ENCODE data around the gene TPD52L1. TPM values are rescaled to one million over a fixed set of nuclear protein-coding genes. Genes with fewer than 3 reads are reported as not detected.
"Not testable (repeated sequence)": the region's sequence is repeated elsewhere in the genome, so short reads cannot be mapped to it uniquely, and the experiment has no call there.

Gene TPD52L1
- total and polyA plus RNA-seq, 2 donors = 23.6 to 160 TPM

GRCh38 chr6:125123051-125123450, 30.5 kb upstream of the TPD52L1 start:
- Histone ChIP-seq H3K36me3 (ENCODE audit: insufficient read depth) (no peaks in the 10 kb centered on the region), H3K4me1 (ENCODE audit: insufficient read depth) (no peaks in the 10 kb centered on the region), H3K4me3 (ENCODE audit: low read depth, low read length) (no peak overlapping the region), H3K27ac (ENCODE audit: low read depth) (no peak overlapping the region)
- WGBS = 84% methylated on average over 3 of the region's 3 CpGs
- DNase-seq (ENCODE audit: extremely low spot score) = no peak

GRCh38 chr6:125123468-125124048, 30.0 kb upstream of the TPD52L1 start:
- Histone ChIP-seq H3K27ac (ENCODE audit: low read depth) (no peak overlapping the region), H3K36me3 (ENCODE audit: insufficient read depth) (no peaks in the 10 kb centered on the region), H3K4me3 (ENCODE audit: low read depth, low read length) (no peak overlapping the region), H3K4me1 (ENCODE audit: insufficient read depth) (no peaks in the 10 kb centered on the region)
- DNase-seq (ENCODE audit: extremely low spot score) = no peak
- WGBS = 70% methylated on average over 8 of the region's 8 CpGs

DNA sequence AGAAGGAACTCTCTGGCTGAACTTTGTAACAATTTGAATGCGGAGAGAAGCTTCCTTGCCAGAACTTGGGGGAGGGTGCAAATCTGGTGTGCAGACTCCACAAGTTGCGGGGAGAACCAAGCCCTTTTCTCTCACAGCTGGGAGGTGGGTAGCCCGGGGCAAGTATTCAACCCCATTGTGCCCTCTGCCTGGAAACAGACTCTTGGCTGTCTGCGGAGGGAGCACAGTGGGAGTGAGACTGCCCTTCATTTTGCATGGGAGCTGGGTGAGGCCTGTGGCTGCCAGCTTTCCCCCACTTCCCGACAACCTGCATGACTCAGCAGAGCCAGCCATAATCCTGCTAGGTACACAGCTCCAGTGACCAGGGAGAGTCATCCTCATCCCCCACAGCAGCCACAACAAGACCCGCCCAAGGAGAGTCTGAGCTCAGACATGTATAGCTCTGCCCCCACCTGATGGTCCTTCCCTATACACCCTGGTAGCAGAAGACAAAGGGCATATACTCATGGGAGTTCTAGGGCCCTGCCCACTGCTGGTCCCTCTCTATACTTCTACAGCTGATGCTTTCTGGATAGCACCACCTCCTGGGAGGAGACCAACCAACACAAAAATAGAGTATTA, 29.4 kb upstream of the TPD52L1 start:
- no peak for DNase-seq (ENCODE audit: extremely low spot score)
- Histone ChIP-seq H3K36me3 (ENCODE audit: insufficient read depth) (no peaks in the 10 kb centered on the region), H3K4me3 (ENCODE audit: low read depth, low read length) (no peak overlapping the region), H3K4me1 (ENCODE audit: insufficient read depth) (no peaks in the 10 kb centered on the region), H3K27ac (ENCODE audit: low read depth) (no peak overlapping the region)
- 84% methylated on average over 6 of the region's 6 CpGs for WGBS

GRCh38 chr6:125125856-125126255, 27.7 kb upstream of the TPD52L1 start:
- H3K4me1 ChIP-seq (ENCODE audit: insufficient read depth); DNase-seq (ENCODE audit: extremely low spot score); H3K4me3 ChIP-seq (ENCODE audit: low read depth, low read length); H3K36me3 ChIP-seq (ENCODE audit: insufficient read depth); H3K27ac ChIP-seq (ENCODE audit: low read depth): not testable (repeated sequence)
- WGBS = 99% methylated on average over 23 of the region's 23 CpGs

GRCh38 chr6:125129354-125129753, 24.2 kb upstream of the TPD52L1 start:
- DNase-seq (ENCODE audit: extremely low spot score) = no peak
- no peak overlapping the region for H3K27ac ChIP-seq (ENCODE audit: low read depth)
- no peaks in the 10 kb centered on the region for H3K4me1 ChIP-seq (ENCODE audit: insufficient read depth)
- no peaks in the 10 kb centered on the region for H3K36me3 ChIP-seq (ENCODE audit: insufficient read depth)
- H3K4me3 ChIP-seq (ENCODE audit: low read depth, low read length) = no peak overlapping the region
- 66% methylated on average over 4 of the region's 4 CpGs for WGBS

DNA sequence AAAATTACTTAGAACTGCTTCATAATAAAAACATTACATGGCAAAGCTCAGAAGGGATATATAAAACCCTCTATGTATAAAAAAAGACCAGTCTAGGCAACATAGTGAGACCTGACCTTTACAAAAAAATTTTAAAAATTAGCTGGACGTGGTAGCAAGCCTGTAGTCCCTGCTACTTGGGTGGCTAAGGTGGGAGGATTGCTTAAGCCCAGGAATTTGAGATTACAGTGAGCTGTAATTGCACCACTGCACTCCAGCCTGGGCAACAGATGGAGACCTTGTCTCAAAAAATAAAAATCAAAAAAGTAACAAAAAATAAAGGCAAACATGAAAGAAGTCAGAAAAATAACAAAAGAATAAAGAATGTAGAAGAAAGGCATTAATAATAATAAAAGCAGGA, 21.5 kb upstream of the TPD52L1 start:
- no peaks in the 10 kb centered on the region for H3K4me1 ChIP-seq (ENCODE audit: insufficient read depth)
- no peaks in the 10 kb centered on the region for H3K36me3 ChIP-seq (ENCODE audit: insufficient read depth)
- 53% methylated on average over 1 of the region's 1 CpG for WGBS
- H3K27ac ChIP-seq (ENCODE audit: low read depth) = no peak overlapping the region
- no peak for DNase-seq (ENCODE audit: extremely low spot score)
- H3K4me3 ChIP-seq (ENCODE audit: low read depth, low read length) = no peak overlapping the region

GRCh38 chr6:125136378-125136777, 17.2 kb upstream of the TPD52L1 start:
- Histone ChIP-seq H3K4me3 (ENCODE audit: low read depth, low read length) (no peak overlapping the region), H3K4me1 (ENCODE audit: insufficient read depth) (no peaks in the 10 kb centered on the region), H3K36me3 (ENCODE audit: insufficient read depth) (no peaks in the 10 kb centered on the region), H3K27ac (ENCODE audit: low read depth) (no peak overlapping the region)
- 89% methylated on average over 3 of the region's 3 CpGs for WGBS
- no peak for DNase-seq (ENCODE audit: extremely low spot score)

DNA sequence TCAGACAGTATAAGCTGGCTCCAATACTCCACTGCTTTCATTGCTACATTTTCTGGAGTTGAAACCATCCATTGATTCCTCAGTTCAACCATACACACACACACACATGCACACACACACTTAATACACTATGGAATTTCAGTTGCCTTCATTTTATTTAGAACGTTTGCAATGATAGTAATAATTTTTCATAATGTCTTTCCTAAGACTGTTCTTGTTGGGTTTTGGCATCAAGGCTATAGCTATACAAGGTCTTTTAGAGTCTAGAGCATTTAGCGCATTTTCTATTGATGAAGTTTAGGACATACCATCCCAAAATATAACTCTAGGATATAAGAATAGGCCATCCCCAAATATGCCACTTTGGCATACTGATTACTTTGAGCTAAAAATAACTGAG, 15.5 kb upstream of the TPD52L1 start:
- DNase-seq (ENCODE audit: extremely low spot score) = no peak
- no peak overlapping the region for H3K27ac ChIP-seq (ENCODE audit: low read depth)
- no peak overlapping the region for H3K4me3 ChIP-seq (ENCODE audit: low read depth, low read length)
- H3K36me3 ChIP-seq (ENCODE audit: insufficient read depth) = no peaks in the 10 kb centered on the region
- H3K4me1 ChIP-seq (ENCODE audit: insufficient read depth) = no peaks in the 10 kb centered on the region
- WGBS = 71% methylated on average over 2 of the region's 2 CpGs

- no peaks in the 10 kb centered on the region for H3K36me3 ChIP-seq (ENCODE audit: insufficient read depth)
- H3K4me1 ChIP-seq (ENCODE audit: insufficient read depth) = no peaks in the 10 kb centered on the region
- DNase-seq (ENCODE audit: extremely low spot score) = no peak
- H3K4me3 ChIP-seq (ENCODE audit: low read depth, low read length) = no peak overlapping the region
- no peak overlapping the region for H3K27ac ChIP-seq (ENCODE audit: low read depth)
Measured at GRCh38 chr6:125140808-125141207, 12.8 kb upstream of the TPD52L1 start.

DNA sequence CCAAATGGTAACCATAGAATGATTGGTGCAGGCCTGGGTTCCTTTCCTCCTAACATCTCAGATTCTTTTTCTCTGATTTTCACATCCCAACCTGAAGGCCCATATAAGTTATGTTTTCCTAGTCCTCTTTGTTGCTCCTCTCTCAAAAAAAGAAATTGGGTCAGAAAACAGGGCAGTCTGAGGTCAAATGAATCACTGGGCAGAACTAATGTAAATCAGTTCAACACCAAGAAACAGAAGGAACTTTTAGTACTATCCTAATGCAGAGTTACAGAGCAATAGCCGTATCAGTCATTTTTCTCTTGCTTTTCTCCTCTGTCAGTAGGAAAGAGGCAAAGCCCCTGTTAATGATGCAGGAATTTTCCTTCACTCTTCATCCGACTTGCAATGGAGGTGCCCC, 11.0 kb upstream of the TPD52L1 start:
- 86% methylated on average over 2 of the region's 2 CpGs for WGBS
- Histone ChIP-seq H3K4me1 (ENCODE audit: insufficient read depth) (no peaks in the 10 kb centered on the region), H3K4me3 (ENCODE audit: low read depth, low read length) (no peak overlapping the region), H3K36me3 (ENCODE audit: insufficient read depth) (no peaks in the 10 kb centered on the region), H3K27ac (ENCODE audit: low read depth) (no peak overlapping the region)
- DNase-seq (ENCODE audit: extremely low spot score) = no peak

- no peaks in the 10 kb centered on the region for H3K4me1 ChIP-seq (ENCODE audit: insufficient read depth)
- WGBS = 87% methylated on average over 1 of the region's 1 CpG
Measured at GRCh38 chr6:125144822-125145221, 8.8 kb upstream of the TPD52L1 start.

DNA sequence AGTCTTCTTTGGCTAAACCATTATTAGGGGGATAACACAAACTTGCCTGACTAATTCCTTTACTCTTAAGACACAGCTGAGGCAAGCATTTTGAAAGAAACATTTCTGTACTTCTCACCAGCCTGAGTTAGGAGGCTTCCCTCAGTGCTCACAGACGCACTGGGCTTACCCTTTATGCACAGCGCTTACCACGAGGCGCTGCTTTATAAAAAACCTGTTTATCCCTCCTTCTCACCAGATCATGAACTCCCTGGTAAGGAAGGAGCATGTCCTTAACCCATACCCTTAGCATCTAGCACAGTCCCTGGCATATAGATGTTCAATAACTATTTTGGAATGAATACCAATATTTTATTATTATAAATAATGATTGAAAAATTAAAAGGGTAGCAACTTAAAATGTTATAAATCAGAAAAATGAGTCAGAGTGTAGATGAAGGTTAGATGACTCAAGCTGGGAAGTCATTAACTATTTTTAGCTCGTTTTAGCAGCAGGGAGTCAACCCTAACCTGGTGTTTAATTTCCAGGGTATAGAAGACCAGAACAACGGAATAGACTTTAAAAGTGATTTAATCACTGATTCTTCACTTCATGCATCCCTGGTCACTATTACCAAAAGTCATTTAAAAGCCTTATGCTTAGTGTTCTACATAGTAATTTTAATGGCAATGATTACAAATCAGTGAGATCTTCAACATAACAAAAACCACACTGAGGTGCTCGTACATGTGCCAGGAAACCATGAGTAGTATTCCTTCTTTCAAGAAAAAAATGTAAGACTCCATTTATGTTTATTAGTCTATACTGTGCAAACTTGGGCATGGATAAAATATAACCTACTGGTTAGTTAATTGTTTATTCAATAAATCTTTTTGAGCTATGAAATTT, 4.1 kb upstream of the TPD52L1 start:
- no peaks in the 10 kb centered on the region for H3K4me1 ChIP-seq (ENCODE audit: insufficient read depth)
- H3K27ac ChIP-seq (ENCODE audit: low read depth) = no peak overlapping the region
- no peak overlapping the region for H3K4me3 ChIP-seq (ENCODE audit: low read depth, low read length)
- 50% methylated on average over 7 of the region's 7 CpGs for WGBS
- no peak for DNase-seq (ENCODE audit: extremely low spot score)
- no peaks in the 10 kb centered on the region for H3K36me3 ChIP-seq (ENCODE audit: insufficient read depth)

More at GRCh38 chr6:125144822-125145221, 8.8 kb upstream of the TPD52L1 start:
- H3K27ac ChIP-seq (ENCODE audit: low read depth) = no peak overlapping the region
- no peak overlapping the region for H3K4me3 ChIP-seq (ENCODE audit: low read depth, low read length)
- H3K36me3 ChIP-seq (ENCODE audit: insufficient read depth) = no peaks in the 10 kb centered on the region
- no peak for DNase-seq (ENCODE audit: extremely low spot score)

- no peaks in the 10 kb centered on the region for H3K36me3 ChIP-seq (ENCODE audit: insufficient read depth)
- H3K4me3 ChIP-seq (ENCODE audit: low read depth, low read length) = no peak overlapping the region
Measured at GRCh38 chr6:125151700-125152099, 1.9 kb upstream of the TPD52L1 start.

More at GRCh38 chr6:125151700-125152099, 1.9 kb upstream of the TPD52L1 start:
- Histone ChIP-seq H3K4me1 (ENCODE audit: insufficient read depth) (no peaks in the 10 kb centered on the region), H3K27ac (ENCODE audit: low read depth) (no peak overlapping the region)
- WGBS = 85% methylated on average over 4 of the region's 4 CpGs
- DNase-seq (ENCODE audit: extremely low spot score) = no peak

Data from urinary bladder (tissue), 4 donors.